Activated CD8-positive, alpha-beta T cell treated with anti-CD3 and anti-CD28 coated beads for 36 hours (primary cell): Measurements from ENCODE around the gene JPH2. TPM values are rescaled to one million over a fixed set of nuclear protein-coding genes. Genes with fewer than 3 reads are reported as not detected.

Source experiments
- ATAC-seq: fragments of 200-7000 bp; cut with Tn5 transposase; one replicate; pipeline ENCODE4 v1.10.0; 2021; ENCODE audit warnings: mild to moderate bottlenecking, moderate library complexity
- CTCF ChIA-PET: fragments of 350-600 bp; sonication (Branson Sonifier 250); formaldehyde crosslinking; loops from one replicate; lab custom pipeline; 2021; ENCODE audit warnings: antibody characterized with exemption; lab: Charles Lee
- POLR2A ChIA-PET: fragments of 350-600 bp; sonication (Branson Sonifier 250); formaldehyde crosslinking; loops from one replicate; lab custom pipeline; 2021; ENCODE audit warnings: antibody characterized with exemption; lab: Charles Lee
- DNase-seq: peaks from one replicate; pipeline ENCODE4 v3.0.0-alpha.2; 2020
- H3K27ac Mint-ChIP-seq: one replicate; pipeline ENCODE4 v1.8.0; 2021; ENCODE audit warnings: mild to moderate bottlenecking, mixed read lengths
- H3K27me3 Mint-ChIP-seq: one replicate; pipeline ENCODE4 v1.8.0; 2021; ENCODE audit warnings: mixed read lengths
- H3K36me3 Mint-ChIP-seq: one replicate; pipeline ENCODE4 v1.8.0; 2021; ENCODE audit warnings: low read depth, mixed read lengths
- H3K4me1 Mint-ChIP-seq: one replicate; pipeline ENCODE4 v1.8.0; 2021; ENCODE audit warnings: low read depth, mixed read lengths
- H3K4me3 Mint-ChIP-seq: one replicate; pipeline ENCODE4 v1.8.0; 2021; ENCODE audit warnings: mild to moderate bottlenecking, moderate library complexity, mixed read lengths
- H3K9me3 Mint-ChIP-seq: one replicate; pipeline ENCODE4 v1.8.0; 2021; ENCODE audit warnings: mixed read lengths
- CTCF ChIP-seq: fragments of 200-600 bp; IDR thresholded peaks from one replicate; pipeline ENCODE4 v1.8.0; 2022; ENCODE audit warnings: antibody characterized with exemption, mild to moderate bottlenecking
- intact Hi-C: fragments of 100-400 bp; cut with micrococcal nuclease; formaldehyde crosslinking; loops from one replicate; pipeline ENCODE4 v1.10.0; 2022
- total RNA-seq, 2 experiments: library from RNA; stranded (reverse); gene quantifications; one replicate each; pipeline ENCODE4 v1.2.3, GENCODE V29; 2021

Gene JPH2
- total RNA-seq, 2 experiments from 2014 or later = 0.47 to 0.54 TPM

GRCh38 chr20:44112456-44112855 is 74.5 kb downstream of the JPH2 start:
- POLR2A ChIA-PET = no interaction called here
- peaks cover 29% of the 10 kb centered on the region for H3K27me3 Mint-ChIP-seq
- no peak for ATAC-seq
- CTCF ChIA-PET = interaction anchor here (12.0 kb wide), 1 partner anchor 75 kb away, joined by 215 read pairs; the partner anchor contains the start of gene JPH2
- intact Hi-C loops = loop anchor here (10.0 kb wide), 1 partner anchor 202 kb away; the partner anchor contains the start of gene FITM2
- no peak overlapping the region for H3K4me3 Mint-ChIP-seq
- TF ChIP-seq CTCF = no peak
- peaks cover 11% of the 10 kb centered on the region for H3K9me3 Mint-ChIP-seq
- no peak for DNase-seq
- H3K36me3 Mint-ChIP-seq = no peaks in the 10 kb centered on the region
- peaks cover 3% of the 10 kb centered on the region for H3K4me1 Mint-ChIP-seq
- no peak overlapping the region for H3K27ac Mint-ChIP-seq

GRCh38 chr20:44111712-44112335 is 75.2 kb downstream of the JPH2 start:
- DNase-seq (no peak), ATAC-seq (no peak)
- no peak overlapping the region for H3K27ac Mint-ChIP-seq
- POLR2A ChIA-PET = no interaction called here
- H3K27me3 Mint-ChIP-seq = peaks cover 31% of the 10 kb centered on the region
- peaks cover 3% of the 10 kb centered on the region for H3K4me1 Mint-ChIP-seq
- H3K36me3 Mint-ChIP-seq = no peaks in the 10 kb centered on the region
- CTCF ChIA-PET = interaction anchor here (12.0 kb wide), 1 partner anchor 76 kb away, joined by 215 read pairs; the partner anchor contains the start of gene JPH2
- H3K4me3 Mint-ChIP-seq = no peak overlapping the region
- peaks cover 17% of the 10 kb centered on the region for H3K9me3 Mint-ChIP-seq
- no peak for TF ChIP-seq CTCF
- intact Hi-C loops = loop anchor here (10.0 kb wide), 1 partner anchor 203 kb away; the partner anchor contains the start of gene FITM2

- Mint-ChIP-seq H3K4me1 (no peaks in the 10 kb centered on the region), H3K36me3 (no peaks in the 10 kb centered on the region), H3K4me3 (no peak overlapping the region), H3K27me3 (peaks cover 28% of the 10 kb centered on the region), H3K9me3 (peaks cover 17% of the 10 kb centered on the region), H3K27ac (no peak overlapping the region)
- no peak for TF ChIP-seq CTCF
- no peak for DNase-seq
- intact Hi-C loops = loop anchor here (10.0 kb wide), 1 partner anchor 204 kb away; the partner anchor contains the start of gene FITM2
- ChIA-PET CTCF (interaction anchor here (12.0 kb wide), 1 partner anchor 77 kb away, joined by 215 read pairs; the partner anchor contains the start of gene JPH2), POLR2A (no interaction called here)
- no peak for ATAC-seq
These were observed 76.0 kb downstream of the JPH2 start for GRCh38 chr20:44110816-44111568.

- Mint-ChIP-seq H3K27me3 (peaks cover 27% of the 10 kb centered on the region), H3K4me3 (no peak overlapping the region), H3K9me3 (peaks cover 17% of the 10 kb centered on the region), H3K36me3 (no peaks in the 10 kb centered on the region), H3K27ac (no peak overlapping the region), H3K4me1 (no peaks in the 10 kb centered on the region)
- DNase-seq = no peak
- intact Hi-C loops = loop anchor here (10.0 kb wide), 1 partner anchor 205 kb away; the partner anchor contains the start of gene FITM2
- CTCF ChIA-PET = interaction anchor here (1.9 to 12.0 kb wide), 2 partner anchors 78 to 80 kb away, joined by 7 to 215 read pairs; partner anchors contain the start of gene JPH2
- ATAC-seq = no peak
- POLR2A ChIA-PET = no interaction called here
- TF ChIP-seq CTCF = no peak
These were observed 77.0 kb downstream of the JPH2 start for GRCh38 chr20:44109951-44110361.
